Measurements from ENCODE around the gene HOXD4.

DNA sequence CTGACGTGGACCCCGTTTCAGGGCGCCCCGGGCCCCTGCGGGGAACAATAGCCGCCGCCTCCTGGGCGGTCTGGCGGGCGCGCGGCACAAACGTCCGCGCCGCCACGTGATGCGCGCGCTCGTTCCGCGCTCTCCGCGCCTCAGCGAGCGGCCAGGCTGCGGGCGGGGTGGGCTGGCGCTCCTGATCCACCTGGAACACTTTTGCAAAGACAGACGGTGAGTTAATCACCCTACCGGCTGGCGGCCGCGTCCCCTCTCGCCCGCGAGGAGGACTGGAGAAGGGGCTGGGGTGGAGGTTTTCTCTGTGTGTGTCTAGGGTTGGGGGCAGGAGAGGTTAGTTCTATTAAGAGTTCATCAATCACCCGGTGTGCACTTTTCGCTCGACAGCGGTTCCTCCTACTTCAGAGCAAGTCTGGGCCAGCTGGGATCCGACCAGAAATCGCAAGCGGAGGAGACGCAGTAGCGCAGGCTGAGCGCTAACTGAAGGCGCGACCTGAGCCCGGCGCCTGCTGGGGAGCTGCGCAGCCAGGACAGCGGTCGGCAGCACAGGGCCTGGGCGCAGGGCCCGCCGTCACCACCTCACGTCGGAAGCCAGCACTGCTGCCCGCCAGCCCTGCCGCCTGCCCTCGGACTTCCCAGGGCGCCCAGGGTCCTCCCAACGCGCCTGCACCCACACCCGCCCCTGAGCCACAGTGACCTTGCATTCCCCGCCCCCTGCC lies 26.8 kb downstream of the HOXD4 start:
- TF ChIP-seq, protein P1, sequence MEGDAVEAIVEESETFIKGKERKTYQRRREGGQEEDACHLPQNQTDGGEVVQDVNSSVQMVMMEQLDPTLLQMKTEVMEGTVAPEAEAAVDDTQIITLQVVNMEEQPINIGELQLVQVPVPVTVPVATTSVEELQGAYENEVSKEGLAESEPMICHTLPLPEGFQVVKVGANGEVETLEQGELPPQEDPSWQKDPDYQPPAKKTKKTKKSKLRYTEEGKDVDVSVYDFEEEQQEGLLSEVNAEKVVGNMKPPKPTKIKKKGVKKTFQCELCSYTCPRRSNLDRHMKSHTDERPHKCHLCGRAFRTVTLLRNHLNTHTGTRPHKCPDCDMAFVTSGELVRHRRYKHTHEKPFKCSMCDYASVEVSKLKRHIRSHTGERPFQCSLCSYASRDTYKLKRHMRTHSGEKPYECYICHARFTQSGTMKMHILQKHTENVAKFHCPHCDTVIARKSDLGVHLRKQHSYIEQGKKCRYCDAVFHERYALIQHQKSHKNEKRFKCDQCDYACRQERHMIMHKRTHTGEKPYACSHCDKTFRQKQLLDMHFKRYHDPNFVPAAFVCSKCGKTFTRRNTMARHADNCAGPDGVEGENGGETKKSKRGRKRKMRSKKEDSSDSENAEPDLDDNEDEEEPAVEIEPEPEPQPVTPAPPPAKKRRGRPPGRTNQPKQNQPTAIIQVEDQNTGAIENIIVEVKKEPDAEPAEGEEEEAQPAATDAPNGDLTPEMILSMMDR (IDR thresholded peaks at IDR 0.05): no peak
- TF ChIP-seq POLR2A (IDR thresholded peaks at IDR 0.05): no peak

All from Peyer's patch (tissue), 4 donors.